ENCODE results near the gene CHD9.
A peak's percentile ranks its signal among the peaks of the same experiment; 100 is the strongest.
"Not testable (repeated sequence)": the region's sequence is repeated elsewhere in the genome, so short reads cannot be mapped to it uniquely, and the experiment has no call there.

Gene CHD9

GRCh38 chr16:53047515-53047914 lies 7.3 kb upstream of the CHD9 start:
- DNase-seq: not testable (repeated sequence)

GRCh38 chr16:53048139-53048915 lies 6.5 kb upstream of the CHD9 start:
- DNase-seq: no peak

GRCh38 chr16:53051255-53051654 lies 3.5 kb upstream of the CHD9 start:
- DNase-seq: not testable (repeated sequence)

- no peak for DNase-seq
Measured at GRCh38 chr16:53052519-53053501, 2.0 kb upstream of the CHD9 start, which contains the start of gene CHD9NB. CHD9NB (minus strand) TSS chr16:53052897; CDS start chr16:53044158, 8,739 bp downstream.

- no peak for DNase-seq
Measured at GRCh38 chr16:53053967-53054669, 673 bp upstream of the CHD9 start.

GRCh38 chr16:53055541-53056391 lies 975 bp downstream of the CHD9 start:
- DNase-seq: peak; percentile 56

GRCh38 chr16:53056392-53056881 lies 1.6 kb downstream of the CHD9 start:
- no peak for DNase-seq

GRCh38 chr16:53057658-53058057 lies 2.9 kb downstream of the CHD9 start:
- no peak for DNase-seq

- no peak for DNase-seq
Measured at GRCh38 chr16:53058441-53058840, 3.6 kb downstream of the CHD9 start.

GRCh38 chr16:53058882-53059281 lies 4.1 kb downstream of the CHD9 start:
- no peak for DNase-seq

- DNase-seq: no peak
Measured at GRCh38 chr16:53059672-53060071, 4.9 kb downstream of the CHD9 start.

- DNase-seq: no peak
Measured at GRCh38 chr16:53061256-53061655, 6.5 kb downstream of the CHD9 start.

GRCh38 chr16:53061701-53062159 lies 6.9 kb downstream of the CHD9 start:
- peak; percentile 55 for DNase-seq

- DNase-seq: no peak
Measured at GRCh38 chr16:53064081-53064578, 9.3 kb downstream of the CHD9 start.

- no peak for DNase-seq
Measured at GRCh38 chr16:53065461-53066061, 10.8 kb downstream of the CHD9 start.

- no peak for DNase-seq
Measured at GRCh38 chr16:53067675-53068074, 12.9 kb downstream of the CHD9 start.

GRCh38 chr16:53068423-53068833 lies 13.6 kb downstream of the CHD9 start:
- peak; percentile 54 for DNase-seq

- DNase-seq: no peak
Measured at GRCh38 chr16:53069772-53070171, 15.0 kb downstream of the CHD9 start.

GRCh38 chr16:53071748-53072301 lies 17.0 kb downstream of the CHD9 start:
- no peak for DNase-seq

GRCh38 chr16:53073022-53073421 lies 18.2 kb downstream of the CHD9 start:
- DNase-seq: no peak

GRCh38 chr16:53074296-53074695 lies 19.5 kb downstream of the CHD9 start:
- DNase-seq: not testable (repeated sequence)

Measured in activated CD8-positive, alpha-beta memory T cell treated with anti-CD3 and anti-CD28 coated beads, Interleukin-2, amount 50 U/mL, for 48 hours (primary cell).